ENCODE results near the gene CDON.
A peak's percentile ranks its signal among the peaks of the same experiment; 100 is the strongest.
"Not testable (repeated sequence)": the region's sequence is repeated elsewhere in the genome, so short reads cannot be mapped to it uniquely, and the experiment has no call there.

The CDON gene

DNA sequence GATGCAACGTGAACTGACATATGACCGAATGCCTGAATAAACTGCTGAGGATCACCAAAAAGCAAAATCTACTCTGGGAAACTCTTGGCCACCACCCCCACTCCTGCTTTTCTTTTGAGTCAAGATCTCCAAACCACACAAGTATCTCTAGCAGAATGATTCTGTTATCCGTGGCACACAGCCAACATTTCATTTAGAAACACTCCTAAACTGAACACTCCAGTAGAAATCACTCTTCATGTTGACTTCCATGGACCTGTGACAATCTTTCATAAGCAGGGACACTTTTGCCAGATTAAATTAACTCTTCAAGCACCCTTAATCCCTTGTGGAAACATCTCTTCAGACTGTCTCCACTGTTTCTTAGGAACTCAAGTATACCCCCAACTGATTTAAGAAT is 72.4 kb downstream of the CDON start:
- DNase-seq = peak; percentile 17 to 30

GRCh38 chr11:125987066-125987641 is 75.5 kb downstream of the CDON start:
- DNase-seq = no peak

GRCh38 chr11:125985956-125986355 is 76.7 kb downstream of the CDON start:
- not testable (repeated sequence) for DNase-seq

DNA sequence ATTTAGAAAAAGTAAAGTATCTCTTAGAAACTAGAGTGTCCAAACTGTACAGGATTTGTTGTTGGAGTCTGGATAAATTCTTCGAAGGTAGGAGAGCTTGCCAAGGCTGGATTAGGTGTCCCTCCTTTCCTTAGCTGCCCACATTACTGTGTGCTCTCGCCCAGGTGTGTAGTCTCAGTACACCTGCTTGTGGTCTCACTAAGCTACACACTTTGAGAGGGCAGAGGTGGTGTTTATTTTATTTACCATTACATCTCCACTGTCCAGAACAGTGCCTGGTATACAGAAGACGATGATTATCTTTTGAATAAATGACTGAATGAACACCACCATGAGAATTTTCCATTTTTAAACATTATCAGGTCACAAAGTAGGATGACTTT is 80.3 kb downstream of the CDON start:
- DNase-seq = no peak

GRCh38 chr11:125980436-125980835 is 82.2 kb downstream of the CDON start:
- DNase-seq = no peak

DNA sequence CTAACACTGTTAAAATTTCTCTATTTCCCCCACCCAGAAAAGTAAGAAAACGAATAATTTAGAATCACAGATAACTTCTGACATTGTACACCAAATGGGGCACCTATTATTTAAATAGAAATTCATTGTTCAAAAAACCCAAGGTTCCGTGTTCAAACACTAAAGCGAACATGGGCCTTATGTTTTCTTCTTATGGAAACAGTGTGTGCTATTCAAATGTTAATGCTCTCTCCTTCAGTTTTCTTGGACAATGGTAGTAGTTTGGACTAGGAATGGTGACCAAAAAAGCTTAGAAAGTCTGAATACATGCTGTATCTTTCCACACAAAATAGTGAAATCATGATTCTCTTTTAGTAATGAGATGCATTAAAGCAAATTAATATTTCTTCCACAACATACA is 83.2 kb downstream of the CDON start:
- no peak for DNase-seq

GRCh38 chr11:125978778-125979407 is 83.8 kb downstream of the CDON start:
- DNase-seq = no peak

GRCh38 chr11:125978181-125978716 is 84.4 kb downstream of the CDON start:
- DNase-seq = no peak

GRCh38 chr11:125977333-125977732 is 85.3 kb downstream of the CDON start:
- no peak for DNase-seq

DNA sequence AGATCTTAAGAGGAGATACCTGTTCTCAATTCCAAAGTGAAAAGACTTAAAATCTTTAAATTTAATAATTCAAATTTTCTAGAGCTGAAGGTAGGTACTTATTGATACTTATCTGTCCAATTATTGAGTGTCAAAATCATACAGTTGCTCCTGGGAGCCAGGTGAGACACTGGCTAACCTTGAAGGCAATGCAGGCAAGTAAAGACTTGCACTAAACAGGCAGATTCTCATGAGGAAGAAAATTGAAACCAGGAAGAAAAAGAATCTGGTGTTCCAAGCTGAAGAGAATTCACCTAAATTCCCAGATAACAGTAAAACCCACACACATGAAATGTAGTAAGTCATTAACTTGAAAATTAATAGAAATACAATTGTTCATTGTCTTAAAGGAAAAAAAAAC is 86.5 kb downstream of the CDON start:
- DNase-seq = no peak

DNA sequence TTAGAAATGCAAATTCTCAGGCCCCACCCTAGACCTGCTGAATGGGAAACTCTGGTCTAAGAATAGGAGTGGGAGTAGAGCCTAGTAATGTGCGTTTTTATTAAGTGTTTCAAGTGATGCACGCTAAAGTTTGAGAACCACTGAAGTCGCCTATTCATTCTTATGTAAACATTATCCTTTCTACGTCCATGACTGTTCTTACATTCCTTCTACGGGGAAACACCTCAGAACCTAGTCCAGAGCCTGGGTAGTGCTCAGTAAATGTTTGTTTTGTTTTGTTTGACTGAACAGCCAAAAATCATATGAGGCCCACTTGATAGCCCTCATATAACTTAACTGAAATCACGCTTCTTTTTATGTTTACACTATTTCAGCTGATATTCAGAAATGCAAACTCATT is 87.0 kb downstream of the CDON start:
- no peak for DNase-seq

DNA sequence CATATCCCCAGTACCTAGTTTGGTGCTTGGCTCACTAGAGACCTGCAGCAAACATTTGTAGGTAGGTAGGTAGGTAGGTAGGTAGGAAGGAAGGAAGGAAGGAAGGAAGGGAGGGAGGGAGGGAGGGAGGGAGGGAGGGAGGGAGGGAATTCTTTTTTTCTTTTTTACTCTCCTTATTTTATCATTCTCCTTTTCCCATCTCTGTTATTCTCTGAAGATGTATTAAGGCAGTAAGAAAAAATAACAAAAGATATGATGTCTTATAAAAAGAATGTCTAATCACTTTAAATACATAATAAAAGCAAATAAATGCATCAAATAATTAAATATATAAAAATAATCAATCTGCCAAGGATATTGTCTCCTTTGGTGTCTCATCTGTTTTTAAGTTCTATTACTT is 88.4 kb downstream of the CDON start:
- DNase-seq = no peak

DNA sequence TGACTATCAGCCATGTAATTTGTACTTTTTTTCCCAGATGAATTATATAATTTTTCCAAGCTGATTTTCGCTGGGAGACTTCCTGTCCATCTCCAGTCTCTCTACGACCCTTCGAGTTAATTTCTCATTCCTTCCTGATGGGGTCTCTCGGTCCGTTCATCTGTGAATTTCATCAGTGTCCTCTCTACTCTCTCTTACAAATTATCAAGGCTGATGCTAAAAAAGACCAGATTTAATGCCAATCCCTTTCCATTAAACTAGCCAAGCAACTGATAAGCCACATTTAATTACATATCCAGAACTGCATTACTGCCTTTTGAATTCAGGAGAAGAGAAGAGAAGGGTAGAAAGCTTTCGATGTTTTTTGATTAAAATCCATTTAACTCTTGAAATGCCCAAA is 91.0 kb downstream of the CDON start:
- DNase-seq = no peak

- DNase-seq = no peak
These were observed 94.3 kb downstream of the CDON start for GRCh38 chr11:125968354-125968753.

GRCh38 chr11:125967515-125967914 is 95.2 kb downstream of the CDON start:
- no peak for DNase-seq

DNA sequence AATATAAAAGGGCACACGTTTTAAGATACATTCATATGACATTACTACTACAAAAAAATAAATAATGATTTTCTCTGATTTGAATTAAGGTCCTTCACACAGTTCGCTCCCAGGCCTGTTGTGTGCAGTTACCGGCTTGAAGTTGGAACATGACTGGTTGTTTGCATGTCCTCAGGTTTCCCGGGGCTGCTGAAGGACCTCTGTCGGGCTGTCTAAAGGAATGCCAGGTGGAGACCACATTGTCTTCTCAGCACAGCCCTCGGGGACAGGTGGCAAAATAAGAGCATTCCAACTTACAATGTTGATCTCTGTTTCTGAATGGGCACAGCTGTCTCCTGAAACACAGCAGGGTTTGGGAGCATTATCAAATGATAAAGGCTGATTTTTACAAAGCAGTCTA is 101.9 kb downstream of the CDON start:
- no peak for DNase-seq

GRCh38 chr11:125959931-125960330 is 102.7 kb downstream of the CDON start:
- DNase-seq = no peak

DNA sequence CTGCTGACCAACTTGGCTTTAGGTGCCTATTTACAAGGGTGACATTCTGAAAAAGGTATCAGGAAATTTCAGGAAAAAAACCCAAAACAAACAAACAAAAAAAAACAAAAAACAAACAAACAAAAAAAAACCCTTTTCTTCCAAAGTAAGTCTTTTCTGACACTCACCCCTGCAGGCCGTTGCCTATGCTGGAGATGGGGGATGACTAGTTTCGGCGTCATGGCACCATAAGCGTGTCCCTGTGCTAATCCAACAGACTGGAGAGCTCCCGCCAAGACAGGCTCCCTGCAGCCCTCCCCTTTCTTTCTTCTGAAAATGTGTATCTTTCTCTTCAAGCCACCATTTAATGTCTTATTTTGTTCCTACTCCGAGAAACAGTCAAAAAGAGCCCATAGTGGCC is 103.2 kb downstream of the CDON start:
- no peak for DNase-seq

GRCh38 chr11:125958872-125959400 is 103.7 kb downstream of the CDON start:
- no peak for DNase-seq

DNA sequence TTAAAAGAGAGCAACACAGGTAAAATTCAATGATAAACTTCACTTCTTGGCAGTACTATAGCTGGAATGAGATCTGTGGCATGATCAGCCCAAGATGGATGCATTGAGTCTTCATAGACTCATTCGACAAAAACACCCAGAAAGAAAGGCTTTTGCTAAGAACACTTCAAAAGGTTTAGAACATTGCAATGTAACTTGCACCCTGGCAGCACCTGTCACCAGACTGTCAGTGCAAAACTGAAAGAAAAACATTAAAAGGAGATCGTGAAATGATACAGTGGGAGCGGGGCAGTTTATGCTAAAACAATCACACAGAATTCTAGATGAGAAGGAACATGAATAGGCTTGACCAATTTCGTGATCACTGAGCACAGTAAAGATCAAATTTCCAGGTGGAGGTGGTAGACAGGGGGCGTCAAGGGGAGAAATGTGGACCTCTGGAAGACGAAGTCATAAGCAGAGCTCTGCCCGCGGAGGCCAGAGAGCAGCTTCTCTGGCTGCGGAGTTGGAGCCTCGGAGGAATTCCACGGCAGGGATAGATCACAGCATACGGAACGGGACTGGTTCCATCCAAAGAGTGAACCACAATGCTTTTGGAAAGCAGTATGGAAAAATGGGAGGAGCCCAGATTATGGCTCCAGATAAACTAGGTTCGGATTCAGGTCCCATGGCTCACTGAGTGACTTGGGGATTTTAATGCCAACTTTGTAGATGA is 104.9 kb downstream of the CDON start:
- no peak for DNase-seq

GRCh38 chr11:125956391-125957134 is 106.1 kb downstream of the CDON start:
- no peak for DNase-seq

GRCh38 chr11:125955856-125956255 is 106.8 kb downstream of the CDON start:
- DNase-seq = no peak

DNA sequence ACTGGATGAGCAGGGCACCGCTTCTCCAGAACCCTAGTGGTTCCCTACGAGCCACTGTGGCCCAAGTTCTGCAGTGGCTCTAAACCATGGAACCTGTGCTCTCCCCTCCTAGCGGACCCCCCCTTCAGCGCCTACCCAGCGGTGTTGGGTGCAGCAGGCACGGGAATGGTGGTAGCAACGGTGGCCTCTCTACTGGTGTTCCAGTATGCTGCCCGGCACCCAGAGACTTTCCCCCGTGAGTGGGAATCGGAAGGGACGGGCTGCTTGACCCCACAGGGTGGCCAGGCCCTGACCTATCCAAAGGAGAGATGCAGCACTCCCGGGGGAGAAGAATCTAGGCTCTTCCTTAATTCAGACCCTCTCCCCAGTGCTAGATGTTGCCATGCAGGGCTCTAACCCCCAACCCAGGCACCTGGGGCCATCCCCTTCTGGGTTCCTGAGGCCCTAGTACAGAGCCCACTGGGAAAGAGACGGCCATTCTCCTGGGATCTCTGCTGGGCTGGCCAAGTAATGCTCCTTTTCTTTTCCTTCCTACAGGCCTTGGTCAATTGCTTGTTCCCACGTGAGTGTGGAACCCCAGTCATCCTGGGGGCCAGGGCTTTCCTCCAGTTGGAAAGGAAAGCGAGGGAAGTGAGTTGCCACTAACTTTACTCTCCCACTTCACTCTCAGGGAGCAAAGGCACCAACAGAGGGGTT is 107.6 kb downstream of the CDON start:
- no peak for DNase-seq

All from activated CD4-positive, alpha-beta T cell treated with anti-CD3 and anti-CD28 coated beads, Interleukin-2, amount 50 U/mL, for 48 hours (primary cell).